GM23338 (cell line): ENCODE data around the gene MCM9.
A peak's percentile ranks its signal among the peaks of the same experiment; 100 is the strongest.

Source experiments
- CTCF ChIP-seq, 2 experiments: fragments of 200-600 bp in 1 of 2; sonication (generic) in 1 of 2; conservative IDR thresholded peaks; 2 replicates each; pipeline versions ENCODE4 v1.5.1 to v1.6.1; 2016 to 2017; ENCODE audit warnings: antibody characterized with exemption in 2 of 2, low read depth in 2 of 2, mild to moderate bottlenecking in 2 of 2, moderate library complexity in 1 of 2
- TF ChIP-seq, protein P1 (sequence below): IDR thresholded peaks from one replicate; pipeline ENCODE4 v1.6.1; 2018; ENCODE audit warnings: antibody characterized with exemption; ENCODE audit not compliant: unreplicated experiment

DNA sequence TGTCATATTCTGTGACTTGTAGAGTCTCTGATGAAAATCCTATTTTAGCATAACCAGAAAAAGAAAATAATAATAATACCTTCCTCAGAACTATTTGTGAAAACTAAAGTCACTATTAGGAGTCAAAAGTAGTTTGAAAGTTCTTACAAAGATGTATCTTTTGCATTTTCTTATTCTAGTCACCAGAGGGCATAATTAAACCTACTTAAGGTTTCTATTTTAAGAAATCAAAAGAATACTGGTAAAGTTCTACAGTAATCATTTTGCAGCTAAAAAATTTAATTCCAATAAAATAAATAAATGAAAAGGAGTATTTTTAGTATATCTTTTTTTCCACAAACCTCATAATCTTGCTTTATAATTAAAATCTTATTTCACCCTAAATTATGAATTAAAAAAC lies 28.0 kb upstream of the MCM9 start:
- TF ChIP-seq, protein P1, sequence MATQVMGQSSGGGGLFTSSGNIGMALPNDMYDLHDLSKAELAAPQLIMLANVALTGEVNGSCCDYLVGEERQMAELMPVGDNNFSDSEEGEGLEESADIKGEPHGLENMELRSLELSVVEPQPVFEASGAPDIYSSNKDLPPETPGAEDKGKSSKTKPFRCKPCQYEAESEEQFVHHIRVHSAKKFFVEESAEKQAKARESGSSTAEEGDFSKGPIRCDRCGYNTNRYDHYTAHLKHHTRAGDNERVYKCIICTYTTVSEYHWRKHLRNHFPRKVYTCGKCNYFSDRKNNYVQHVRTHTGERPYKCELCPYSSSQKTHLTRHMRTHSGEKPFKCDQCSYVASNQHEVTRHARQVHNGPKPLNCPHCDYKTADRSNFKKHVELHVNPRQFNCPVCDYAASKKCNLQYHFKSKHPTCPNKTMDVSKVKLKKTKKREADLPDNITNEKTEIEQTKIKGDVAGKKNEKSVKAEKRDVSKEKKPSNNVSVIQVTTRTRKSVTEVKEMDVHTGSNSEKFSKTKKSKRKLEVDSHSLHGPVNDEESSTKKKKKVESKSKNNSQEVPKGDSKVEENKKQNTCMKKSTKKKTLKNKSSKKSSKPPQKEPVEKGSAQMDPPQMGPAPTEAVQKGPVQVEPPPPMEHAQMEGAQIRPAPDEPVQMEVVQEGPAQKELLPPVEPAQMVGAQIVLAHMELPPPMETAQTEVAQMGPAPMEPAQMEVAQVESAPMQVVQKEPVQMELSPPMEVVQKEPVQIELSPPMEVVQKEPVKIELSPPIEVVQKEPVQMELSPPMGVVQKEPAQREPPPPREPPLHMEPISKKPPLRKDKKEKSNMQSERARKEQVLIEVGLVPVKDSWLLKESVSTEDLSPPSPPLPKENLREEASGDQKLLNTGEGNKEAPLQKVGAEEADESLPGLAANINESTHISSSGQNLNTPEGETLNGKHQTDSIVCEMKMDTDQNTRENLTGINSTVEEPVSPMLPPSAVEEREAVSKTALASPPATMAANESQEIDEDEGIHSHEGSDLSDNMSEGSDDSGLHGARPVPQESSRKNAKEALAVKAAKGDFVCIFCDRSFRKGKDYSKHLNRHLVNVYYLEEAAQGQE, result no peak
- TF ChIP-seq CTCF (conservative IDR thresholded peaks at IDR 0.05; ENCODE audit: low read depth in 2 of 2), result peak in 1 of 2 experiments; percentile 41; a peak in 2 of 4 replicates
